PC-9 (cell line): ENCODE data around the gene USP7. TPM values are rescaled to one million over a fixed set of nuclear protein-coding genes. Genes with fewer than 3 reads are reported as not detected.

Experiments used
- BruUV-seq: library from RNA; stranded (reverse); fragments of 400-500 nt; replicated peaks from 2 replicates; lab custom pipeline; 2021; lab: Mats Ljungman, UMichigan
- CTCF ChIA-PET: fragments of 300-600 bp; sonication (Branson Sonifier 250); formaldehyde crosslinking; loops from one replicate; lab custom pipeline; 2022; ENCODE audit warnings: antibody characterized with exemption; lab: Charles Lee
- POLR2A ChIA-PET: fragments of 300-600 bp; sonication (Branson Sonifier 250); formaldehyde crosslinking; loops from one replicate; lab custom pipeline; 2022; ENCODE audit warnings: antibody characterized with exemption; ENCODE audit not compliant: unreplicated experiment; lab: Charles Lee
- DNase-seq, 2 experiments: peaks; one replicate each; pipeline versions ENCODE4 v3.0.0 to v3.0.0-alpha.2; 2015 to 2022; ENCODE audit warnings: mixed read lengths in 1 of 2
- H2AFZ ChIP-seq: fragments of 200-600 bp; sonication (generic); 2 replicates; pipeline ENCODE4 v1.8.1; 2017; ENCODE audit warnings: antibody characterized with exemption
- H3F3A ChIP-seq: fragments of 200-600 bp; sonication (generic); 2 replicates; pipeline ENCODE4 v1.8.1; 2017; ENCODE audit warnings: antibody characterized with exemption, mild to moderate bottlenecking, low read depth; ENCODE audit not compliant: insufficient read depth
- H3K27ac ChIP-seq: fragments of 200-600 bp; sonication (generic); 2 replicates; pipeline ENCODE4 v1.6.1; 2016; ENCODE audit warnings: mixed run types
- H3K27me3 ChIP-seq: fragments of 200-600 bp; sonication (generic); 2 replicates; pipeline ENCODE4 v1.6.1; 2016; ENCODE audit warnings: low read depth, mixed run types; ENCODE audit not compliant: insufficient read depth
- H3K36me3 ChIP-seq: fragments of 200-600 bp; sonication (generic); 2 replicates; pipeline ENCODE4 v1.6.1; 2016; ENCODE audit warnings: low read depth, mixed run types
- H3K4me1 ChIP-seq: fragments of 200-600 bp; sonication (generic); replicated peaks from 2 replicates; pipeline ENCODE4 v1.6.1; 2016; ENCODE audit warnings: mixed run types; ENCODE audit not compliant: insufficient read depth
- H3K4me2 ChIP-seq: fragments of 200-600 bp; sonication (generic); 2 replicates; pipeline ENCODE4 v1.6.1; 2017; ENCODE audit warnings: mixed run types
- H3K4me3 ChIP-seq: fragments of 200-600 bp; sonication (generic); 2 replicates; pipeline ENCODE4 v1.6.1; 2016; ENCODE audit warnings: mixed run types
- H3K79me2 ChIP-seq: fragments of 200-600 bp; sonication (generic); 2 replicates; pipeline ENCODE4 v1.6.1; 2017; ENCODE audit warnings: low read depth, mixed run types
- H3K9me2 ChIP-seq: fragments of 200-600 bp; sonication (generic); 2 replicates; pipeline ENCODE4 v1.8.1; 2017; ENCODE audit warnings: mild to moderate bottlenecking; ENCODE audit not compliant: insufficient read depth
- H3K9me3 ChIP-seq: fragments of 200-600 bp; sonication (generic); 2 replicates; pipeline ENCODE4 v1.8.1; 2016; ENCODE audit warnings: low read depth; ENCODE audit not compliant: insufficient read depth
- H4K20me1 ChIP-seq: fragments of 200-600 bp; sonication (generic); 2 replicates; pipeline ENCODE4 v1.8.1; 2017; ENCODE audit not compliant: insufficient read depth
- EZH2 ChIP-seq: fragments of 200-600 bp; sonication (generic); IDR thresholded peaks from 2 replicates; pipeline ENCODE4 v1.8.0; 2017; ENCODE audit warnings: antibody characterized with exemption, low read depth
- intact Hi-C: fragments of 100-400 bp; cut with micrococcal nuclease; formaldehyde crosslinking; loops from one replicate; pipeline ENCODE4 v1.10.0; 2022; ENCODE audit not compliant: unreplicated experiment
- total RNA-seq: library from RNA; stranded (reverse); gene quantifications from 2 replicates; pipeline ENCODE4 v1.2.3, GENCODE V29; 2021
- TF ChIP-seq, protein P1 (sequence below): fragments of 200-600 bp; sonication (generic); conservative IDR thresholded peaks from 2 replicates; pipeline ENCODE4 v1.6.1; 2017; ENCODE audit warnings: mixed run types, antibody characterized with exemption, mild to moderate bottlenecking, moderate library complexity

USP7 gene
- total RNA-seq, 1 experiment from 2014 or later = 167 TPM

DNA sequence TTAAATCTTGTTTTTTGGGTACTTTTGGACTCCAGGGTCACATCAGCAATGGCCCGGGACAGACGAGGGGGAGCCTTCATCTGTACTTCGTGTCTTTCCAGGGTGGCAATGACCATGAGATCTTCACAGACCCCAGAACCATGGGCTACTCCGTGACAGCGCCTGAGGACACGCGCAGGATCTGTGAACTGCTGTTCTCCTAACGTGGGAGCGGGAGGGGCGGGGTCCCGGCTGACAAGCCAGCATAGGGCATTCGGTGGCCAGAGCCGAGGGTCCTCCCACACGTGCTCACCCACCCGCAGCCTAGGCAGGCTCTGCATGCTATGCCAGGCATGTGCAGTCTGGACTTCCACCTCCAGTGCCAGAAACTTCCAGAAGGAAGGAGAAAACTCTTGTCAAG is 116.1 kb downstream of the USP7 start:
- no peak overlapping the region for H2AFZ ChIP-seq
- no peaks in the 10 kb centered on the region for H3K9me3 ChIP-seq
- no TSS peak for BruUV-seq
- no peak overlapping the region for H3K4me2 ChIP-seq
- DNase-seq = no peak
- H3K79me2 ChIP-seq = no peaks in the 10 kb centered on the region
- no peak for TF ChIP-seq EZH2
- TF ChIP-seq, protein P1, sequence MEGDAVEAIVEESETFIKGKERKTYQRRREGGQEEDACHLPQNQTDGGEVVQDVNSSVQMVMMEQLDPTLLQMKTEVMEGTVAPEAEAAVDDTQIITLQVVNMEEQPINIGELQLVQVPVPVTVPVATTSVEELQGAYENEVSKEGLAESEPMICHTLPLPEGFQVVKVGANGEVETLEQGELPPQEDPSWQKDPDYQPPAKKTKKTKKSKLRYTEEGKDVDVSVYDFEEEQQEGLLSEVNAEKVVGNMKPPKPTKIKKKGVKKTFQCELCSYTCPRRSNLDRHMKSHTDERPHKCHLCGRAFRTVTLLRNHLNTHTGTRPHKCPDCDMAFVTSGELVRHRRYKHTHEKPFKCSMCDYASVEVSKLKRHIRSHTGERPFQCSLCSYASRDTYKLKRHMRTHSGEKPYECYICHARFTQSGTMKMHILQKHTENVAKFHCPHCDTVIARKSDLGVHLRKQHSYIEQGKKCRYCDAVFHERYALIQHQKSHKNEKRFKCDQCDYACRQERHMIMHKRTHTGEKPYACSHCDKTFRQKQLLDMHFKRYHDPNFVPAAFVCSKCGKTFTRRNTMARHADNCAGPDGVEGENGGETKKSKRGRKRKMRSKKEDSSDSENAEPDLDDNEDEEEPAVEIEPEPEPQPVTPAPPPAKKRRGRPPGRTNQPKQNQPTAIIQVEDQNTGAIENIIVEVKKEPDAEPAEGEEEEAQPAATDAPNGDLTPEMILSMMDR = no peak
- peaks cover 55% of the 10 kb centered on the region for H4K20me1 ChIP-seq
- ChIA-PET POLR2A (no interaction called here), CTCF (no interaction called here)
- H3K9me2 ChIP-seq = no peaks in the 10 kb centered on the region
- H3K36me3 ChIP-seq = peaks cover 14% of the 10 kb centered on the region; the same call in 1 of the 2 replicates
- no peak overlapping the region for H3K4me3 ChIP-seq
- H3K27ac ChIP-seq = no peak overlapping the region
- no peaks in the 10 kb centered on the region for H3K4me1 ChIP-seq
- H3K27me3 ChIP-seq = no peaks in the 10 kb centered on the region
- intact Hi-C loops = no loop called here
- H3F3A ChIP-seq = peaks cover 18% of the 10 kb centered on the region

DNA sequence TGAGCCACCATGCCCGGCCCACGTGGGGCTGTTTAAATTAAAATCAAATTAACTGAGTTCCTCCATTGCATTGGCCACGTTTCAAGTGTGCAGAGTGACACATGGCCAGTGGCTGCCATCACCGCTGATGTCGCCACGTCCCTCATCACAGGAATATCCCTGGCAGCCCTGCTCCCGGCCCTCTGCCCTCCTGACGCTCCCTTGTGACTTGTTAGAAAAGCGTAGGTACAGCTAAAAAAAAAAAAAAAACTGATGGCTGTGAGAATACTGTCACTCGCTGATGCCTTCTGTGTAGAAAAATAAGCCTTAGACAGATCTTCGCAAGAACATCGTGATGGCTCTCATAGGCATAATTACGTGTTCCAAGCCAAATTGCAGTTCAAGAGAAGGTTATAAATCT is 116.6 kb downstream of the USP7 start:
- DNase-seq = no peak
- peaks cover 55% of the 10 kb centered on the region for H4K20me1 ChIP-seq
- no peaks in the 10 kb centered on the region for H3K9me2 ChIP-seq
- H3K27ac ChIP-seq = no peak overlapping the region
- H3K36me3 ChIP-seq = peaks cover 14% of the 10 kb centered on the region; the same call in 1 of the 2 replicates
- no peak overlapping the region for H2AFZ ChIP-seq
- no peak for TF ChIP-seq EZH2
- TF ChIP-seq, protein P1 = no peak
- H3F3A ChIP-seq = peaks cover 14% of the 10 kb centered on the region
- no peaks in the 10 kb centered on the region for H3K27me3 ChIP-seq
- CTCF ChIA-PET = no interaction called here
- H3K79me2 ChIP-seq = no peaks in the 10 kb centered on the region
- POLR2A ChIA-PET = no interaction called here
- H3K4me3 ChIP-seq = no peak overlapping the region
- H3K4me2 ChIP-seq = no peak overlapping the region
- intact Hi-C loops = no loop called here
- no peaks in the 10 kb centered on the region for H3K9me3 ChIP-seq
- BruUV-seq = no TSS peak
- no peaks in the 10 kb centered on the region for H3K4me1 ChIP-seq

DNA sequence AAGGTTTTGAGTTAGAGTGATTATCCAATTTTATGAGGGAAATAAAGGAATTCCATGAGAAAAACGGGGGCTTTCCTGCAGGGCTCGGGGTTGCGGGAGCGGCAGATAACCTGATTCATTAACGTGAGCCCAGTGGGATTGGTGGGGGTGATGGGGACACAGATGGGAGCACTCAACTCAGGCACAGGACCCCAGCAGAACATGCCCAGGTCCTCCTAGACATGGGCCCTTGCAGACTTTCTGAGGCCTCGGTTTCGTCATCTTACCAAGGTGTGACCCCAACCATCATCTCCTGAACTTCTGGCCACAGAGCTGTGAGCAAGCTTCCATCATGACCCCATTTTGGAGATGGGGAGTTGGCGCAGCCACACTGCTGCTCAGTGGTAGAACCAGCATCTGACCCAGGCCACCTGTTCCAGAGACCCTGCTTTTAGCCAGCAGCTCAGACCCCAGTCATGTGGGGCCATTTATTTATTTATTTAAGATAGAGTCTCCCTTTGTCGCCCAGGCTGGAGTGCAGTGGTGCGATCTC is 117.2 kb downstream of the USP7 start:
- no peak for DNase-seq
- no peaks in the 10 kb centered on the region for H3K27me3 ChIP-seq
- no peak for TF ChIP-seq EZH2
- TF ChIP-seq, protein P1 = no peak
- no peaks in the 10 kb centered on the region for H3K9me2 ChIP-seq
- H3K4me1 ChIP-seq = no peaks in the 10 kb centered on the region
- peaks cover 11% of the 10 kb centered on the region for H3F3A ChIP-seq
- no peak overlapping the region for H3K4me3 ChIP-seq
- H3K27ac ChIP-seq = no peak overlapping the region
- CTCF ChIA-PET = interaction anchor here (0.6 kb wide), 1 partner anchor 1778 kb away, joined by 3 read pairs; no protein-coding TSS in a partner anchor
- peaks cover 12% of the 10 kb centered on the region; the same call in 1 of the 2 replicates for H3K36me3 ChIP-seq
- H3K79me2 ChIP-seq = no peaks in the 10 kb centered on the region
- POLR2A ChIA-PET = no interaction called here
- no peaks in the 10 kb centered on the region for H3K9me3 ChIP-seq
- no peak overlapping the region for H2AFZ ChIP-seq
- peaks cover 55% of the 10 kb centered on the region for H4K20me1 ChIP-seq
- H3K4me2 ChIP-seq = no peak overlapping the region
- no TSS peak for BruUV-seq
- intact Hi-C loops = no loop called here
